CD4-positive, alpha-beta T cell (primary cell): Measurements from ENCODE around the gene COBL. TPM values are rescaled to one million over a fixed set of nuclear protein-coding genes. Genes with fewer than 3 reads are reported as not detected.

Experiments used
- ATAC-seq: fragments of 200-7000 bp; cut with Tn5 transposase; one replicate; pipeline ENCODE4 v1.10.0; 2022; ENCODE audit warnings: mild to moderate bottlenecking; ENCODE audit not compliant: poor library complexity
- CTCF ChIA-PET: fragments of 350-600 bp; sonication (Branson Sonifier 250); formaldehyde crosslinking; loops from one replicate; lab custom pipeline; 2021; ENCODE audit warnings: antibody characterized with exemption, inconsistent platforms; lab: Charles Lee
- POLR2A ChIA-PET: fragments of 350-600 bp; sonication (Branson Sonifier 250); formaldehyde crosslinking; loops from one replicate; lab custom pipeline; 2021; ENCODE audit warnings: antibody characterized with exemption, inconsistent platforms; lab: Charles Lee
- DNase-seq, 14 experiments: peaks; one replicate each; pipeline ENCODE4 v3.0.0-alpha.2; 2013 to 2020; ENCODE audit warnings: mixed read lengths in 2 of 14
- H3K27ac ChIP-seq, 2 donors: one replicate each; pipeline versions ENCODE4 v1.5.1 to v1.7.0; 2013; ENCODE audit warnings: low read length in 2 of 2, low read depth in 1 of 2, mild to moderate bottlenecking in 1 of 2
- H3K27me3 ChIP-seq, 2 experiments: 1 replicate in 1 of 2; 2 replicates in 1 of 2; pipeline versions ENCODE4 v1.6.1 to v1.7.0; 2013; ENCODE audit warnings: low read length in 2 of 2, control low read depth in 1 of 2, mild to moderate bottlenecking in 1 of 2, moderate library complexity in 1 of 2; ENCODE audit not compliant: insufficient read depth in 2 of 2, control insufficient read depth in 1 of 2
- H3K36me3 ChIP-seq: one replicate; pipeline ENCODE4 v1.6.1; 2013; ENCODE audit warnings: low read length, control low read depth; ENCODE audit not compliant: insufficient read depth
- H3K4me1 ChIP-seq: one replicate; pipeline ENCODE4 v1.6.1; 2013; ENCODE audit warnings: low read length, control low read depth; ENCODE audit not compliant: insufficient read depth
- H3K4me3 ChIP-seq: one replicate; pipeline ENCODE4 v1.5.1; 2013; ENCODE audit warnings: mild to moderate bottlenecking, low read length, moderate library complexity
- H3K9me3 ChIP-seq, 2 experiments: 1 replicate in 1 of 2; 2 replicates in 1 of 2; pipeline versions ENCODE4 v1.6.1 to v1.7.0; 2013; ENCODE audit warnings: low read length in 2 of 2, mild to moderate bottlenecking in 2 of 2, control low read depth in 1 of 2, moderate library complexity in 1 of 2; ENCODE audit not compliant: control insufficient read depth in 1 of 2, insufficient read depth in 1 of 2
- H3K27ac Mint-ChIP-seq: one replicate; pipeline ENCODE4 v1.8.0; 2020; ENCODE audit warnings: mixed read lengths
- H3K27me3 Mint-ChIP-seq: one replicate; pipeline ENCODE4 v1.8.0; 2021; ENCODE audit warnings: mixed read lengths
- H3K36me3 Mint-ChIP-seq: one replicate; pipeline ENCODE4 v1.8.0; 2021; ENCODE audit warnings: low read depth, mixed read lengths
- H3K4me1 Mint-ChIP-seq: one replicate; pipeline ENCODE4 v1.8.0; 2021; ENCODE audit warnings: low read depth, mixed read lengths
- H3K4me3 Mint-ChIP-seq: one replicate; pipeline ENCODE4 v1.8.0; 2020; ENCODE audit warnings: mild to moderate bottlenecking, mixed read lengths
- H3K9me3 Mint-ChIP-seq: one replicate; pipeline ENCODE4 v1.8.0; 2020; ENCODE audit warnings: mixed read lengths
- CTCF ChIP-seq: fragments of 200-600 bp; IDR thresholded peaks from one replicate; pipeline ENCODE4 v1.8.0; 2022; ENCODE audit warnings: antibody characterized with exemption, mild to moderate bottlenecking
- intact Hi-C, 2 experiments: fragments of 100-400 bp; cut with DNase I in 1 of 2; cut with micrococcal nuclease in 1 of 2; formaldehyde crosslinking; loops; one replicate each; pipeline versions ENCODE4 v1.15.1 to v1.9.0; 2023 to 2025; cut with DNase I, micrococcal nuclease
- total RNA-seq, 174 experiments: library from RNA in 2 of 174; stranded (reverse) in 2 of 174; gene quantifications; one replicate each; pipeline ENCODE4 v1.2.3 and lab custom pipeline; 2021 to 2026

COBL gene
- total RNA-seq, 2 experiments from 2014 or later: not detected

- ChIA-PET POLR2A (no interaction called here), CTCF (no interaction called here)
- Mint-ChIP-seq H3K27me3 (no peaks in the 10 kb centered on the region), H3K4me3 (no peak overlapping the region), H3K27ac (no peak overlapping the region), H3K9me3 (no peaks in the 10 kb centered on the region), H3K4me1 (no peaks in the 10 kb centered on the region), H3K36me3 (no peaks in the 10 kb centered on the region)
- intact Hi-C loops: no loop called here
- Histone ChIP-seq H3K9me3 (no peaks in the 10 kb centered on the region), H3K4me3 (no peak overlapping the region), H3K36me3 (no peaks in the 10 kb centered on the region), H3K27me3 (no peaks in the 10 kb centered on the region), H3K27ac (no peak overlapping the region), H3K4me1 (no peaks in the 10 kb centered on the region)
- no peak for TF ChIP-seq CTCF
- DNase-seq (no peak), ATAC-seq (no peak)
These were observed 60.3 kb downstream of the COBL start for GRCh38 chr7:51256209-51256781.

GRCh38 chr7:51255536-51256208 lies 60.9 kb downstream of the COBL start:
- Mint-ChIP-seq H3K4me1 (no peaks in the 10 kb centered on the region), H3K27me3 (no peaks in the 10 kb centered on the region), H3K9me3 (no peaks in the 10 kb centered on the region), H3K36me3 (no peaks in the 10 kb centered on the region), H3K27ac (no peak overlapping the region), H3K4me3 (no peak overlapping the region)
- no peak for DNase-seq
- intact Hi-C loops: no loop called here
- H3K4me1 ChIP-seq: no peaks in the 10 kb centered on the region
- POLR2A ChIA-PET: no interaction called here
- CTCF ChIA-PET: no interaction called here
- ATAC-seq: no peak
- H3K27me3 ChIP-seq: no peaks in the 10 kb centered on the region
- no peak overlapping the region for H3K4me3 ChIP-seq
- H3K36me3 ChIP-seq: no peaks in the 10 kb centered on the region
- H3K9me3 ChIP-seq: no peaks in the 10 kb centered on the region
- no peak overlapping the region for H3K27ac ChIP-seq
- no peak for TF ChIP-seq CTCF

- Histone ChIP-seq H3K9me3 (no peaks in the 10 kb centered on the region), H3K36me3 (no peaks in the 10 kb centered on the region), H3K4me1 (no peaks in the 10 kb centered on the region), H3K27ac (no peak overlapping the region), H3K27me3 (no peaks in the 10 kb centered on the region), H3K4me3 (no peak overlapping the region)
- H3K4me3 Mint-ChIP-seq: no peak overlapping the region
- DNase-seq: no peak
- ChIA-PET POLR2A (no interaction called here), CTCF (no interaction called here)
- H3K27ac Mint-ChIP-seq: no peak overlapping the region
- H3K4me1 Mint-ChIP-seq: no peaks in the 10 kb centered on the region
- intact Hi-C loops: no loop called here
- no peaks in the 10 kb centered on the region for H3K9me3 Mint-ChIP-seq
- no peaks in the 10 kb centered on the region for H3K36me3 Mint-ChIP-seq
- no peak for TF ChIP-seq CTCF
- no peak for ATAC-seq
- H3K27me3 Mint-ChIP-seq: no peaks in the 10 kb centered on the region
These were observed 61.6 kb downstream of the COBL start for GRCh38 chr7:51255036-51255435.
